Neural progenitor cell (in vitro differentiated cells): ENCODE data around the gene ITSN1. TPM values are rescaled to one million over a fixed set of nuclear protein-coding genes. Genes with fewer than 3 reads are reported as not detected.

Source experiments
- DNase-seq: peaks from one replicate; pipeline ENCODE4 v3.0.0-alpha.2; 2016; ENCODE audit warnings: low spot score
- H2AFZ ChIP-seq: fragments of 200-600 bp; sonication (generic); replicated peaks from 2 replicates; pipeline ENCODE4 v1.6.1; 2016; ENCODE audit warnings: antibody characterized with exemption
- H3F3A ChIP-seq: fragments of 200-600 bp; sonication (generic); 2 replicates; pipeline ENCODE4 v1.6.1; 2016; ENCODE audit warnings: antibody characterized with exemption, low read depth
- H3K27ac ChIP-seq: fragments of 200-600 bp; sonication (generic); 2 replicates; pipeline ENCODE4 v1.5.1; 2016; ENCODE audit warnings: mild to moderate bottlenecking
- H3K27me3 ChIP-seq: fragments of 200-600 bp; sonication (generic); 2 replicates; pipeline ENCODE4 v1.6.1; 2016; ENCODE audit warnings: mild to moderate bottlenecking, moderate library complexity
- H3K36me3 ChIP-seq: fragments of 200-600 bp; sonication (generic); 2 replicates; pipeline ENCODE4 v1.5.1; 2016
- H3K4me1 ChIP-seq: fragments of 200-600 bp; sonication (generic); 2 replicates; pipeline ENCODE4 v1.6.1; 2016; ENCODE audit warnings: mixed run types
- H3K4me2 ChIP-seq: fragments of 200-600 bp; sonication (generic); 2 replicates; pipeline ENCODE4 v1.6.1; 2016
- H3K4me3 ChIP-seq: fragments of 200-600 bp; sonication (generic); 2 replicates; pipeline ENCODE4 v1.5.1; 2016
- H3K79me2 ChIP-seq: fragments of 200-600 bp; sonication (generic); 2 replicates; pipeline ENCODE4 v1.6.1; 2016; ENCODE audit warnings: low read depth
- H3K9ac ChIP-seq: fragments of 200-600 bp; sonication (generic); 2 replicates; pipeline ENCODE4 v1.6.1; 2016
- H3K9me3 ChIP-seq: fragments of 200-600 bp; sonication (generic); 2 replicates; pipeline ENCODE4 v1.5.1; 2016; ENCODE audit warnings: low read depth
- H4K20me1 ChIP-seq: fragments of 200-600 bp; sonication (generic); 2 replicates; pipeline ENCODE4 v1.6.1; 2016; ENCODE audit warnings: low read depth
- H3K27ac Mint-ChIP-seq: 3 replicates; pipeline ENCODE4 v1.8.0; 2021; ENCODE audit warnings: mixed read lengths
- H3K27me3 Mint-ChIP-seq: 2 replicates; pipeline ENCODE4 v1.8.0; 2022; ENCODE audit warnings: low read depth, mild to moderate bottlenecking, inconsistent platforms, moderate library complexity, mixed read lengths; ENCODE audit not compliant: insufficient read depth
- H3K36me3 Mint-ChIP-seq: 3 replicates; pipeline ENCODE4 v1.8.0; 2021; ENCODE audit warnings: mixed read lengths
- H3K4me1 Mint-ChIP-seq: 3 replicates; pipeline ENCODE4 v1.8.0; 2021; ENCODE audit warnings: mixed read lengths
- H3K4me3 Mint-ChIP-seq: 3 replicates; pipeline ENCODE4 v1.8.0; 2021; ENCODE audit warnings: mild to moderate bottlenecking, moderate library complexity, mixed read lengths
- H3K9me3 Mint-ChIP-seq: 3 replicates; pipeline ENCODE4 v1.8.0; 2020; ENCODE audit warnings: mixed read lengths
- EZH2 ChIP-seq: fragments of 200-600 bp; sonication (generic); IDR thresholded peaks from 2 replicates; pipeline ENCODE4 v1.6.1; 2017; ENCODE audit warnings: antibody characterized with exemption, mild to moderate bottlenecking, moderate library complexity
- EZH2phosphoT487 ChIP-seq: fragments of 200-600 bp; sonication (generic); IDR thresholded peaks from 2 replicates; pipeline ENCODE4 v1.6.1; 2017; ENCODE audit warnings: antibody characterized with exemption
- total RNA-seq: library from RNA; depleted of rRNA; stranded (reverse); fragments of >200 nt; gene quantifications from 2 replicates; pipeline ENCODE4 v1.2.3, GENCODE V29; 2015; ENCODE audit warnings: low replicate concordance
- TF ChIP-seq, protein P1 (sequence below): fragments of 200-600 bp; sonication (generic); IDR thresholded peaks from 2 replicates; pipeline ENCODE4 v1.5.1; 2017; ENCODE audit warnings: antibody characterized with exemption, mild to moderate bottlenecking

Gene ITSN1
- total RNA-seq, 1 donor from 2014 or later: 136 TPM

DNA sequence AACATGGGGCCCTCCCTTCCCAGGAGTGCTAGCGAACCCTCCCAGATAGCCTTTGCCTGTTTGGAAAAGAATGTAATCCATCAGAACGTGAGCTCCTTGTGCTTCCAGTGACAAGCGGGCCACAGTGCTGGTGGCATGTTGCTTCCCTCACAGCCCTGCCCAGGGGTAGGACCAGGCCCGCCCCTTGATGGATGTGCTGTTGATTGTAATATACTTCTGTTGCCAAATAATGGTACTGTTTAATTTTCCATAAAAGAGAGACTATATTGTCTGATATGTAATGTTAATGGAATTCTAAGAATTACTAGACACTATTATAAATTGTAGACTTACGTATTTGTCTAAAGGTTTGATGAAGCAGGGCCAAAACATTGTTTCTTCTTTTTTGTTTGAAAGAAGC lies 256.9 kb downstream of the ITSN1 start:
- DNase-seq: no peak
- Histone ChIP-seq H3F3A (peaks cover 35% of the 10 kb centered on the region), H3K9ac (no peak overlapping the region), H3K27me3 (no peaks in the 10 kb centered on the region), H3K27ac (no peak overlapping the region), H3K4me1 (peaks cover 14% of the 10 kb centered on the region), H3K79me2 (no peaks in the 10 kb centered on the region), H3K4me3 (no peak overlapping the region), H2AFZ (no peak overlapping the region), H4K20me1 (peaks cover 3% of the 10 kb centered on the region), H3K4me2 (no peak overlapping the region), H3K9me3 (no peaks in the 10 kb centered on the region), H3K36me3 (no peaks in the 10 kb centered on the region)
- no peak overlapping the region for H3K27ac Mint-ChIP-seq
- H3K4me1 Mint-ChIP-seq: peaks cover 20% of the 10 kb centered on the region
- peaks cover 4% of the 10 kb centered on the region for H3K27me3 Mint-ChIP-seq
- no peaks in the 10 kb centered on the region for H3K9me3 Mint-ChIP-seq
- no peak overlapping the region for H3K4me3 Mint-ChIP-seq
- no peak for TF ChIP-seq EZH2
- TF ChIP-seq EZH2phosphoT487: no peak
- TF ChIP-seq, protein P1, sequence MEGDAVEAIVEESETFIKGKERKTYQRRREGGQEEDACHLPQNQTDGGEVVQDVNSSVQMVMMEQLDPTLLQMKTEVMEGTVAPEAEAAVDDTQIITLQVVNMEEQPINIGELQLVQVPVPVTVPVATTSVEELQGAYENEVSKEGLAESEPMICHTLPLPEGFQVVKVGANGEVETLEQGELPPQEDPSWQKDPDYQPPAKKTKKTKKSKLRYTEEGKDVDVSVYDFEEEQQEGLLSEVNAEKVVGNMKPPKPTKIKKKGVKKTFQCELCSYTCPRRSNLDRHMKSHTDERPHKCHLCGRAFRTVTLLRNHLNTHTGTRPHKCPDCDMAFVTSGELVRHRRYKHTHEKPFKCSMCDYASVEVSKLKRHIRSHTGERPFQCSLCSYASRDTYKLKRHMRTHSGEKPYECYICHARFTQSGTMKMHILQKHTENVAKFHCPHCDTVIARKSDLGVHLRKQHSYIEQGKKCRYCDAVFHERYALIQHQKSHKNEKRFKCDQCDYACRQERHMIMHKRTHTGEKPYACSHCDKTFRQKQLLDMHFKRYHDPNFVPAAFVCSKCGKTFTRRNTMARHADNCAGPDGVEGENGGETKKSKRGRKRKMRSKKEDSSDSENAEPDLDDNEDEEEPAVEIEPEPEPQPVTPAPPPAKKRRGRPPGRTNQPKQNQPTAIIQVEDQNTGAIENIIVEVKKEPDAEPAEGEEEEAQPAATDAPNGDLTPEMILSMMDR: no peak
- peaks cover 14% of the 10 kb centered on the region for H3K36me3 Mint-ChIP-seq

DNA sequence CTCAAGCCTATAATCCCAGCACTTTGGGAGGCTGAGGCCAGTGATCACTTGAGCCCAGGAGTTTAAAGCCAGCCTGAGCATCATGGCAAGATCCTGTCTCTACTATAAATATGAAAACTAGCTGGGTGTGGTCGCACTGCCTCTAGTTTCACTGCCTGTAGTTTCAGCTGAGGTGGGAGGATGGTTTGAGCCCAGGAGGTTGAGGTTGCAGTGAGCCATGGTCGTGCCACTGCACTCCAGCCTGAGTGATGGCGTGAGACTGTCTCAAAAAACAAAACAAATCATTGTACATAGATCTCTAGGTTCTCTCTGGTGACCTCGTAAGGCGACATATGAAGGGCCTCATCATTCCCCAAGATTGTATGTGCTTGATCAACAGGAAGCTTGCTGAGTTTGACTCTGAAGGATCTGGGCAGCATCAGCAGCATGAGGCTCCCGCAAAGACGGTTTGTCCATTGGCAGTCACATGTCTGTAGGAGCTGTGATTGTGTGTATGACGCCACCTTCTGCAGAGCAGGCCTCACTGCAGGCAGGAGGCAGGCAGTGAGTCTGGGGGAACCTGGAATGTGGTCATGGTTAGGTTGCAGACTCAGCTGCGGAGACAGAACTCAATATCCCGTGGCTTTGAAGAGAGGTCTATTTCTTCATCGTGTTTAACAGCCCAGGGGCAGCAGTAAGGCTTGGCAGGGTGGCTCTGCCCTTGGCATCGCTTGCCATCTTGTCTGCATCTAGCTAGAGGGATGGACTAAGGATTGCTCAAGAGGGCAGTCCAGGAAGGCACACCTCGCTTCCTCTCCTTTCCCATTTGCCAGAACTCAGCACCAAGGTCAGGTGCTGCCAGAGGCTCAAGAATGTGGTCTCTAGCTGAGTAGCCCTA lies 259.3 kb downstream of the ITSN1 start:
- Histone ChIP-seq H3K4me3 (no peak overlapping the region), H3K36me3 (no peaks in the 10 kb centered on the region), H2AFZ (no peak overlapping the region), H3K4me2 (no peak overlapping the region), H3K9me3 (no peaks in the 10 kb centered on the region), H3F3A (peaks cover 21% of the 10 kb centered on the region), H4K20me1 (peaks cover 3% of the 10 kb centered on the region), H3K27me3 (no peaks in the 10 kb centered on the region), H3K27ac (no peak overlapping the region), H3K79me2 (no peaks in the 10 kb centered on the region), H3K9ac (no peak overlapping the region), H3K4me1 (peaks cover 6% of the 10 kb centered on the region)
- H3K9me3 Mint-ChIP-seq: no peaks in the 10 kb centered on the region
- peaks cover 5% of the 10 kb centered on the region for H3K4me1 Mint-ChIP-seq
- DNase-seq: peak; percentile 74
- H3K4me3 Mint-ChIP-seq: no peak overlapping the region
- peak overlapping the region; percentile 21 for H3K27ac Mint-ChIP-seq
- H3K27me3 Mint-ChIP-seq: peaks cover 4% of the 10 kb centered on the region
- H3K36me3 Mint-ChIP-seq: peaks cover 24% of the 10 kb centered on the region
- TF ChIP-seq, protein P1: peak; percentile 76
- TF ChIP-seq EZH2phosphoT487 (no peak), EZH2 (no peak)

DNA sequence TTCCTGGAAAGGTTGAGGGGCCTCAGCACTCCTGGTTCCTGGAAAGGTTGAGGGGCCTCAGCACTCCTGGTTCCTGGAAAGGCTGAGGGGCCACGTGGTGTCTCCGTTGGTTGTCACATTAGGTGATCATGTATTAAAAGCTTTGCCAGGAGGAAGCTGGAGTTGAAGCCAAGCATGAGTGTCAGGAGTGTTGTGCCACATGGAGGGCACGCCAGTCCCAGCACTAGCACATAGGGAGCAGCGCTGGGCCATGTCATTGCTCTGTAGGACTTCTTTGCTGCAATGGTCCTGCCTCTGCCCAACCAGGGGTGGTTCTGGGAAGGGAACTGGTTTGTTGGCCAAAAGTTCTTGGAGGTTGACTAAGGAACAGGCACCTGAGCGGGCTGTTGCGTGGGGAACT lies 260.0 kb downstream of the ITSN1 start:
- Mint-ChIP-seq H3K9me3 (no peaks in the 10 kb centered on the region), H3K4me1 (peaks cover 5% of the 10 kb centered on the region), H3K4me3 (no peak overlapping the region), H3K36me3 (peaks cover 29% of the 10 kb centered on the region), H3K27ac (no peak overlapping the region), H3K27me3 (peaks cover 4% of the 10 kb centered on the region)
- TF ChIP-seq EZH2: no peak
- no peak for TF ChIP-seq EZH2phosphoT487
- TF ChIP-seq, protein P1: no peak
- no peak overlapping the region for H3K4me2 ChIP-seq
- H3K79me2 ChIP-seq: no peaks in the 10 kb centered on the region
- no peak overlapping the region for H2AFZ ChIP-seq
- no peak overlapping the region for H3K9ac ChIP-seq
- H4K20me1 ChIP-seq: peaks cover 3% of the 10 kb centered on the region
- no peak for DNase-seq
- H3K27ac ChIP-seq: no peak overlapping the region
- no peaks in the 10 kb centered on the region for H3K36me3 ChIP-seq
- H3F3A ChIP-seq: peaks cover 21% of the 10 kb centered on the region
- H3K4me1 ChIP-seq: peaks cover 6% of the 10 kb centered on the region
- H3K9me3 ChIP-seq: no peaks in the 10 kb centered on the region
- no peaks in the 10 kb centered on the region for H3K27me3 ChIP-seq
- H3K4me3 ChIP-seq: no peak overlapping the region
